ENCODE data around the gene GPT2.

GRCh38 chr16:46922239-46922638 lies 38.1 kb downstream of the GPT2 start:
- TF ChIP-seq REST (IDR thresholded peaks at IDR 0.05; ENCODE audit: insufficient read depth in 1 of 2, low read depth in 2 of 2, low read length in 2 of 2) (no peak), POLR2AphosphoS5 (IDR thresholded peaks at IDR 0.05; ENCODE audit: low read depth, low read length) (no peak)

Measured in PFSK-1 (cell line).